DMS114 treated with DMSO at 0.1 percent for 48 hours (cell line): ENCODE measurements around the gene SEPTIN3.

Source experiments
- DNase-seq: peaks from one replicate; lab custom pipeline; 2025; ENCODE audit not compliant: unreplicated experiment; lab: John Stamatoyannopoulos, UW

SEPTIN3 gene

GRCh38 chr22:41975299-41976069, 6.2 kb downstream of the SEPTIN3 start:
- DNase-seq: no peak

GRCh38 chr22:41976070-41976901, 7.0 kb downstream of the SEPTIN3 start:
- DNase-seq: no peak

GRCh38 chr22:41976961-41977566, 7.8 kb downstream of the SEPTIN3 start:
- no peak for DNase-seq

GRCh38 chr22:41978732-41979131, 9.5 kb downstream of the SEPTIN3 start:
- DNase-seq: no peak

- DNase-seq: no peak
Measured at GRCh38 chr22:41979423-41980250, 10.4 kb downstream of the SEPTIN3 start.

- no peak for DNase-seq
Measured at GRCh38 chr22:41982865-41983264, 13.6 kb downstream of the SEPTIN3 start.

- no peak for DNase-seq
Measured at GRCh38 chr22:41983513-41984405, 14.5 kb downstream of the SEPTIN3 start.

- no peak for DNase-seq
Measured at GRCh38 chr22:41987276-41987675, 18.0 kb downstream of the SEPTIN3 start.

GRCh38 chr22:41989246-41989645, 20.0 kb downstream of the SEPTIN3 start:
- DNase-seq: no peak

GRCh38 chr22:41991111-41991510, 21.9 kb downstream of the SEPTIN3 start:
- no peak for DNase-seq

- DNase-seq: no peak
Measured at GRCh38 chr22:41992496-41992895, 23.3 kb downstream of the SEPTIN3 start.

- no peak for DNase-seq
Measured at GRCh38 chr22:41995211-41995610, 26.0 kb downstream of the SEPTIN3 start.

- DNase-seq: no peak
Measured at GRCh38 chr22:41996826-41997225, 27.6 kb downstream of the SEPTIN3 start.

GRCh38 chr22:41998361-41999261, 29.4 kb downstream of the SEPTIN3 start, which contains the start of gene WBP2NL:
TSS of gene WBP2NL (plus strand) at chr22:41998788. CDS start at chr22:41998819, 31 bp downstream.
- peak; percentile 73 for DNase-seq

- no peak for DNase-seq
Measured at GRCh38 chr22:42000466-42000865, 31.2 kb downstream of the SEPTIN3 start.

GRCh38 chr22:42001121-42001520, 31.9 kb downstream of the SEPTIN3 start:
- no peak for DNase-seq

- DNase-seq: no peak
Measured at GRCh38 chr22:42001706-42002105, 32.5 kb downstream of the SEPTIN3 start.

- DNase-seq: no peak
Measured at GRCh38 chr22:42007922-42008321, 38.7 kb downstream of the SEPTIN3 start.

- no peak for DNase-seq
Measured at GRCh38 chr22:42010778-42011177, 41.5 kb downstream of the SEPTIN3 start.
